ENCODE data around the gene HBG1. TPM values are rescaled to one million over a fixed set of nuclear protein-coding genes. Genes with fewer than 3 reads are reported as not detected.

Gene HBG1
- total and polyA plus RNA-seq, 7 donors: 1.3 TPM; not detected in 6

GRCh38 chr11:5198285-5198684 lies 51.4 kb downstream of the HBG1 start:
- TF ChIP-seq CTCF (IDR thresholded peaks at IDR 0.05): no peak
- H3K27ac ChIP-seq: no peak overlapping the region
- H3K27me3 ChIP-seq (ENCODE audit: insufficient read depth in 3 of 3, low read length in 2 of 3): no peaks in the 10 kb centered on the region
- no peaks in the 10 kb centered on the region for H3K4me1 ChIP-seq
- H3K9me3 ChIP-seq: no peaks in the 10 kb centered on the region
- H3K36me3 ChIP-seq (ENCODE audit: insufficient read depth in 1 of 2, low read depth in 1 of 2): no peaks in the 10 kb centered on the region
- intact Hi-C loops (cut with DNase I): no loop called here
- H3K4me3 ChIP-seq: no peak overlapping the region
- ATAC-seq (no peak), DNase-seq (no peak)

Other genes with a start within 250 kb of the HBG1 start
- gene OR52J3, start 203.3 kb downstream of the HBG1 start, total RNA-seq: not detected
- not detected for gene OR52J3, start 203.3 kb downstream of the HBG1 start, polyA plus RNA-seq
- not detected for gene OR52E2, start 190.2 kb downstream of the HBG1 start, total RNA-seq
- not detected for gene OR52E2, start 190.2 kb downstream of the HBG1 start, polyA plus RNA-seq
- not detected for gene OR52E1, start 180.3 kb downstream of the HBG1 start, total RNA-seq
- not detected for gene OR52E1, start 180.3 kb downstream of the HBG1 start, polyA plus RNA-seq
- not detected for gene OR52A5, start 111.5 kb downstream of the HBG1 start, total RNA-seq
- not detected for gene OR52A5, start 111.5 kb downstream of the HBG1 start, polyA plus RNA-seq
- gene OR52A1, start 95.1 kb downstream of the HBG1 start, total RNA-seq: not detected
- not detected for gene OR52A1, start 95.1 kb downstream of the HBG1 start, polyA plus RNA-seq
- gene OR51V1, start 49.2 kb downstream of the HBG1 start, total RNA-seq: not detected
- gene OR51V1, start 49.2 kb downstream of the HBG1 start, polyA plus RNA-seq: not detected
- 1,000 to 10,000 TPM in 1 of 4 donors, 100 to 1,000 TPM in 1, 10 to 100 TPM in 2; 22.9 to 2,413 (median 247) TPM for gene HBB, start 22.8 kb downstream of the HBG1 start, total RNA-seq
- gene HBB, start 22.8 kb downstream of the HBG1 start, polyA plus RNA-seq: 10 to 100 TPM in 2 of 3 donors, 1 to 10 TPM in 1; 7.8 to 16.1 (median 11.3) TPM
- gene HBD, start 15.4 kb downstream of the HBG1 start, total RNA-seq: 1 to 10 TPM in 2 of 4 donors, not detected in 2; 1.6 to 6.2 TPM
- gene HBD, start 15.4 kb downstream of the HBG1 start, polyA plus RNA-seq: under 1 TPM in 1 of 3 donors, not detected in 2; 0.17 TPM
- 1 to 10 TPM in 1 of 4 donors, not detected in 3; 1.0 TPM for gene HBG2, start 4.9 kb upstream of the HBG1 start, total RNA-seq
- gene HBG2, start 4.9 kb upstream of the HBG1 start, polyA plus RNA-seq: not detected
- not detected for gene HBE1, start 20.1 kb upstream of the HBG1 start, total RNA-seq
- not detected for gene HBE1, start 20.1 kb upstream of the HBG1 start, polyA plus RNA-seq
- gene OR51B4, start 52.1 kb upstream of the HBG1 start, total RNA-seq: not detected
- not detected for gene OR51B4, start 52.1 kb upstream of the HBG1 start, polyA plus RNA-seq
- gene OR51B2, start 74.4 kb upstream of the HBG1 start, total RNA-seq: not detected
- gene OR51B2, start 74.4 kb upstream of the HBG1 start, polyA plus RNA-seq: not detected
- gene OR51B5, start 93.7 kb upstream of the HBG1 start, total RNA-seq: not detected
- not detected for gene OR51B5, start 93.7 kb upstream of the HBG1 start, polyA plus RNA-seq
- gene OR51B6, start 101.7 kb upstream of the HBG1 start, total RNA-seq: not detected
- gene OR51B6, start 101.7 kb upstream of the HBG1 start, polyA plus RNA-seq: not detected
- gene OR51M1, start 134.0 kb upstream of the HBG1 start, total RNA-seq: not detected
- not detected for gene OR51M1, start 134.0 kb upstream of the HBG1 start, polyA plus RNA-seq
- not detected for gene OR51Q1, start 172.3 kb upstream of the HBG1 start, total RNA-seq
- not detected for gene OR51Q1, start 172.3 kb upstream of the HBG1 start, polyA plus RNA-seq
- not detected for gene OR51I1, start 191.7 kb upstream of the HBG1 start, total RNA-seq
- gene OR51I1, start 191.7 kb upstream of the HBG1 start, polyA plus RNA-seq: not detected
- not detected for gene OR51I2, start 199.5 kb upstream of the HBG1 start, total RNA-seq
- not detected for gene OR51I2, start 199.5 kb upstream of the HBG1 start, polyA plus RNA-seq
- not detected for gene OR52D1, start 238.8 kb upstream of the HBG1 start, total RNA-seq
- not detected for gene OR52D1, start 238.8 kb upstream of the HBG1 start, polyA plus RNA-seq

Data from psoas muscle (tissue), 8 donors.